NCI-H1105 treated with DMSO at 0.1 percent for 48 hours (cell line): ENCODE measurements around the gene CHADL.
"Not testable (repeated sequence)": the region's sequence is repeated elsewhere in the genome, so short reads cannot be mapped to it uniquely, and the experiment has no call there.

Experiments
- DNase-seq: peaks from one replicate; lab custom pipeline; 2025; lab: John Stamatoyannopoulos, UW

Gene CHADL

GRCh38 chr22:41240377-41241132 is at the start of gene CHADL:
Gene CHADL (minus strand): TSS chr22:41240931. CDS start chr22:41240881, 50 bp downstream.
- no peak for DNase-seq

- no peak for DNase-seq
Observed at GRCh38 chr22:41289671-41290070, 48.9 kb upstream of the CHADL start.

- no peak for DNase-seq
Observed at GRCh38 chr22:41288245-41288946, 47.7 kb upstream of the CHADL start.

- peak; percentile 18 for DNase-seq
Observed at GRCh38 chr22:41286639-41287091, 45.9 kb upstream of the CHADL start.

GRCh38 chr22:41285820-41286638 is 45.3 kb upstream of the CHADL start, which contains the start of gene RANGAP1:
Gene RANGAP1 (minus strand): TSS chr22:41286187. CDS start chr22:41281044, 5,143 bp downstream.
- peak; percentile 98 for DNase-seq

GRCh38 chr22:41285441-41285819 is 44.7 kb upstream of the CHADL start:
- DNase-seq, result peak; percentile 47

GRCh38 chr22:41284465-41284864 is 43.7 kb upstream of the CHADL start:
- DNase-seq, result no peak

- no peak for DNase-seq
Observed at GRCh38 chr22:41280854-41281253, 40.1 kb upstream of the CHADL start.

GRCh38 chr22:41280065-41280464 is 39.3 kb upstream of the CHADL start:
- peak; percentile 74 for DNase-seq

GRCh38 chr22:41274856-41275255 is 34.1 kb upstream of the CHADL start:
- DNase-seq, result no peak

GRCh38 chr22:41273128-41273527 is 32.4 kb upstream of the CHADL start:
- no peak for DNase-seq

GRCh38 chr22:41271787-41272186 is 31.1 kb upstream of the CHADL start:
- DNase-seq, result no peak

- DNase-seq, result no peak
Observed at GRCh38 chr22:41267958-41268357, 27.2 kb upstream of the CHADL start.

GRCh38 chr22:41264408-41264941 is 23.7 kb upstream of the CHADL start:
- no peak for DNase-seq

- no peak for DNase-seq
Observed at GRCh38 chr22:41263704-41264103, 23.0 kb upstream of the CHADL start.

- DNase-seq, result no peak
Observed at GRCh38 chr22:41262250-41262765, 21.6 kb upstream of the CHADL start.

- DNase-seq, result no peak
Observed at GRCh38 chr22:41261541-41262249, 21.0 kb upstream of the CHADL start.

- no peak for DNase-seq
Observed at GRCh38 chr22:41260871-41261270, 20.1 kb upstream of the CHADL start.

GRCh38 chr22:41259756-41260155 is 19.0 kb upstream of the CHADL start:
- not testable (repeated sequence) for DNase-seq

GRCh38 chr22:41257696-41258095 is 17.0 kb upstream of the CHADL start:
- DNase-seq, result no peak
